WTC11 (cell line): ENCODE measurements around the gene DNM1. TPM values are rescaled to one million over a fixed set of nuclear protein-coding genes. Genes with fewer than 3 reads are reported as not detected.
A peak's percentile ranks its signal among the peaks of the same experiment; 100 is the strongest.
"Not testable (repeated sequence)": the region's sequence is repeated elsewhere in the genome, so short reads cannot be mapped to it uniquely, and the experiment has no call there.

Source experiments
- ATAC-seq: fragments of 200-7000 bp; cut with Tn5 transposase; 2 replicates; pipeline ENCODE4 v1.10.0; 2021; ENCODE audit warnings: mild to moderate bottlenecking, moderate library complexity
- CTCF ChIA-PET: fragments of 300-600 bp; sonication (Branson Sonifier 250); formaldehyde crosslinking; loops from one replicate; lab custom pipeline; 2021; ENCODE audit warnings: antibody characterized with exemption; lab: Charles Lee
- POLR2A ChIA-PET: fragments of 350-600 bp; sonication (Branson Sonifier 250); formaldehyde crosslinking; loops from one replicate; lab custom pipeline; 2021; ENCODE audit warnings: antibody characterized with exemption; lab: Charles Lee
- DNase-seq: peaks from one replicate; pipeline ENCODE4 v3.0.0; 2021; ENCODE audit warnings: low spot score
- H3K27ac Mint-ChIP-seq: 2 replicates; pipeline ENCODE4 v1.8.0; 2021; ENCODE audit warnings: mixed read lengths
- H3K27me3 Mint-ChIP-seq: 2 replicates; pipeline ENCODE4 v1.8.0; 2021; ENCODE audit warnings: low read depth, mild to moderate bottlenecking, moderate library complexity, mixed read lengths
- H3K36me3 Mint-ChIP-seq: 2 replicates; pipeline ENCODE4 v1.8.0; 2021; ENCODE audit warnings: mixed read lengths
- H3K4me1 Mint-ChIP-seq: 2 replicates; pipeline ENCODE4 v1.8.0; 2022; ENCODE audit warnings: mixed read lengths
- H3K4me3 Mint-ChIP-seq: 2 replicates; pipeline ENCODE4 v1.8.0; 2021; ENCODE audit warnings: mild to moderate bottlenecking, moderate library complexity, mixed read lengths
- H3K9me3 Mint-ChIP-seq: 2 replicates; pipeline ENCODE4 v1.8.0; 2021; ENCODE audit warnings: mixed read lengths
- E2F1 ChIP-seq: sonication (generic); formaldehyde crosslinking; IDR thresholded peaks from 2 replicates; pipeline ENCODE4 v1.8.0; 2022; ENCODE audit warnings: mild to moderate bottlenecking, missing genetic modification reagents
- E2F5 ChIP-seq: sonication (generic); formaldehyde crosslinking; IDR thresholded peaks from 2 replicates; pipeline ENCODE4 v1.8.1; 2022; ENCODE audit warnings: mild to moderate bottlenecking, moderate library complexity, missing genetic modification reagents
- FOXJ3 ChIP-seq: sonication (generic); formaldehyde crosslinking; IDR thresholded peaks from 2 replicates; pipeline ENCODE4 v1.9.0; 2021; ENCODE audit warnings: missing genetic modification reagents, mild to moderate bottlenecking, borderline replicate concordance
- HMGA2 ChIP-seq: fragments of 250-450 bp; sonication (Bioruptor Pico); IDR thresholded peaks from 2 replicates; pipeline ENCODE4 v1.4.0; 2021; ENCODE audit warnings: mild to moderate bottlenecking, moderate library complexity
- MAX ChIP-seq: sonication (generic); formaldehyde crosslinking; IDR thresholded peaks from 2 replicates; pipeline ENCODE4 v1.8.0; 2022; ENCODE audit warnings: mild to moderate bottlenecking, missing genetic modification reagents
- OVOL2 ChIP-seq: fragments of 250-450 bp; sonication (Bioruptor Pico); IDR thresholded peaks from 2 replicates; pipeline ENCODE4 v1.9.0; 2021; ENCODE audit warnings: mild to moderate bottlenecking, borderline replicate concordance
- ZNF281 ChIP-seq: sonication (generic); formaldehyde crosslinking; IDR thresholded peaks from 2 replicates; pipeline ENCODE4 v1.8.0; 2023; ENCODE audit warnings: mild to moderate bottlenecking, missing genetic modification reagents
- total RNA-seq: library from RNA; stranded (reverse); gene quantifications from 3 replicates; pipeline ENCODE4 v1.2.3, GENCODE V29; 2021

DNM1 gene
- total RNA-seq, 1 experiment from 2014 or later: 79.0 TPM

- TF ChIP-seq E2F5 (CRISPR knock-in tag): no peak
Measured at GRCh38 chr9:128180447-128180846, 22.7 kb upstream of the DNM1 start (continued).

- H3K27me3 Mint-ChIP-seq, H3K9me3 Mint-ChIP-seq, ATAC-seq, H3K4me3 Mint-ChIP-seq, H3K4me1 Mint-ChIP-seq: not testable (repeated sequence)
- DNase-seq: peak; percentile 81
- H3K36me3 Mint-ChIP-seq: peaks cover 35% of the 10 kb centered on the region
- peak overlapping the region; percentile 29; the same call in 1 of the 2 replicates for H3K27ac Mint-ChIP-seq
- ChIA-PET POLR2A (interaction anchor here (0.7 to 0.8 kb wide), 2 partner anchors 22 to 29 kb away, joined by 3 to 15 read pairs; partner anchors contain the start of gene BBLN), CTCF (interaction anchor here (0.7 to 0.8 kb wide), 5 partner anchors 10 to 78 kb away, joined by 3 to 4 read pairs (median 4); partner anchors contain the start of gene CIZ1)
Measured at GRCh38 chr9:128181480-128181879, 21.7 kb upstream of the DNM1 start.

GRCh38 chr9:128182893-128183588, 20.1 kb upstream of the DNM1 start:
- DNase-seq: no peak
- ChIA-PET CTCF (interaction anchor here (0.6 to 2.1 kb wide), 12 partner anchors 9 to 158 kb away, joined by 3 to 7 read pairs (median 4); no protein-coding TSS in a partner anchor), POLR2A (no interaction called here)
- Mint-ChIP-seq H3K27ac (no peak overlapping the region), H3K9me3 (no peaks in the 10 kb centered on the region), H3K4me3 (no peak overlapping the region), H3K4me1 (no peaks in the 10 kb centered on the region), H3K36me3 (peaks cover 35% of the 10 kb centered on the region), H3K27me3 (no peaks in the 10 kb centered on the region)
- no peak for TF ChIP-seq E2F1 (CRISPR knock-in tag)
- TF ChIP-seq HMGA2 (CRISPR knock-in tag): no peak
- ATAC-seq: no peak

GRCh38 chr9:128185979-128186965, 16.9 kb upstream of the DNM1 start:
- POLR2A ChIA-PET: interaction anchor here (0.7 kb wide), 1 partner anchor 537 kb away, joined by 3 read pairs; no protein-coding TSS in a partner anchor
- no peaks in the 10 kb centered on the region for H3K9me3 Mint-ChIP-seq
- CTCF ChIA-PET: interaction anchor here (1.0 to 1.3 kb wide), 3 partner anchors 17 to 64 kb away, joined by 3 to 5 read pairs (median 3); partner anchors contain the start of gene DNM1
- no peak overlapping the region for H3K27ac Mint-ChIP-seq
- peaks cover 7% of the 10 kb centered on the region for H3K4me1 Mint-ChIP-seq
- DNase-seq (no peak), ATAC-seq (no peak)
- peaks cover 25% of the 10 kb centered on the region for H3K36me3 Mint-ChIP-seq
- TF ChIP-seq OVOL2: no peak
- TF ChIP-seq MAX: no peak
- TF ChIP-seq ZNF281 (CRISPR knock-in tag): no peak
- TF ChIP-seq FOXJ3: no peak
- no peak for TF ChIP-seq E2F1 (CRISPR knock-in tag)
- no peak overlapping the region for H3K4me3 Mint-ChIP-seq
- no peaks in the 10 kb centered on the region for H3K27me3 Mint-ChIP-seq
